ENCODE data around the gene ABHD5. TPM values are rescaled to one million over a fixed set of nuclear protein-coding genes. Genes with fewer than 3 reads are reported as not detected.

The ABHD5 gene
- total and polyA plus RNA-seq, 8 donors, result 8.4 to 14.1 (median 11.3) TPM

DNA sequence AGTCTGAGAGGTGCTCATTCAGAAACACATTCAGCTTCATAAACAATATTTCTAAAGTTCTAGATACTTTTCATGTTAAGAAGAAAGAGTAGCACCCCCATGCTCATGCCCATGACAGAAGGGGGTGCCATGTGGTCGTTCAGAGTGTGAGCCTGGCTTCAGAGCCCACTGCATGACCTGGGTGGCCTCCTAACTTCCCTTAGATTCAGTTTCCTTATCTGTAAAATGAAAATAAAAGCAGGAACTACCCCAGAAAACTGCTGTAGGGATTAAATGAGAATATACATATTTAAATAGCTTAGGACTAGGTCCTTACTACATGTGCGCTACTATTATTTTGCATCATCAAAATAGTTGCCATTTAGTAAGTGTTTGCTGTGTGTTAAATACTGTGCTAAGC, 69.2 kb downstream of the ABHD5 start:
- 59 to 66% methylated on average over 2 of the region's 2 CpGs for WGBS, 2 donors
- Histone ChIP-seq H3K4me1 (no peaks in the 10 kb centered on the region), H3K36me3 (no peaks in the 10 kb centered on the region), H3K27me3 (no peaks in the 10 kb centered on the region), H3K9me3 (no peaks in the 10 kb centered on the region), H3K27ac (no peak overlapping the region), H3K4me3 (no peak overlapping the region)
- FAIRE-seq (no peak), DNase-seq (no peak), ATAC-seq (no peak)
- TF ChIP-seq, protein P1, sequence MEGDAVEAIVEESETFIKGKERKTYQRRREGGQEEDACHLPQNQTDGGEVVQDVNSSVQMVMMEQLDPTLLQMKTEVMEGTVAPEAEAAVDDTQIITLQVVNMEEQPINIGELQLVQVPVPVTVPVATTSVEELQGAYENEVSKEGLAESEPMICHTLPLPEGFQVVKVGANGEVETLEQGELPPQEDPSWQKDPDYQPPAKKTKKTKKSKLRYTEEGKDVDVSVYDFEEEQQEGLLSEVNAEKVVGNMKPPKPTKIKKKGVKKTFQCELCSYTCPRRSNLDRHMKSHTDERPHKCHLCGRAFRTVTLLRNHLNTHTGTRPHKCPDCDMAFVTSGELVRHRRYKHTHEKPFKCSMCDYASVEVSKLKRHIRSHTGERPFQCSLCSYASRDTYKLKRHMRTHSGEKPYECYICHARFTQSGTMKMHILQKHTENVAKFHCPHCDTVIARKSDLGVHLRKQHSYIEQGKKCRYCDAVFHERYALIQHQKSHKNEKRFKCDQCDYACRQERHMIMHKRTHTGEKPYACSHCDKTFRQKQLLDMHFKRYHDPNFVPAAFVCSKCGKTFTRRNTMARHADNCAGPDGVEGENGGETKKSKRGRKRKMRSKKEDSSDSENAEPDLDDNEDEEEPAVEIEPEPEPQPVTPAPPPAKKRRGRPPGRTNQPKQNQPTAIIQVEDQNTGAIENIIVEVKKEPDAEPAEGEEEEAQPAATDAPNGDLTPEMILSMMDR (IDR thresholded peaks at IDR 0.05), result no peak
- intact Hi-C loops (cut with DNase I), result no loop called here

DNA sequence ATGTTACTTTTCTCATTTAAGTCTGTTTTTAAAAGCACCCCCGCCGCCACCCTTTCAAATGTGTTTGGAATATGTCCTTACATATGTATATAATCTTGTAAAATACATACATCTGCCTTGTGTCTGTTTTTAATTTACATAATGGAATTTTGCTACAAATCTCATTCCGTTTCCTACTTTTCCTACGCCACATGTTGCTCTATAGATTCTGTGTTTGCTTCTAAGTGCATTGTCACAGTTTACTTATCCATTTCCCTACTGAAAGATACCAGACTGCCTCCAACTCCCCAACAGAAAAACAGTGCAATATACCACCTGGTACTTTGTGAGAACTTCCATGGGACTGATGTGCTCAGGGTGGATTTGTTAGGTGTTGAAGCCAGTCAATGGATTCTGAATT, 70.2 kb downstream of the ABHD5 start:
- Histone ChIP-seq H3K36me3 (no peaks in the 10 kb centered on the region), H3K4me3 (no peak overlapping the region), H3K9me3 (no peaks in the 10 kb centered on the region), H3K4me1 (no peaks in the 10 kb centered on the region), H3K27ac (no peak overlapping the region), H3K27me3 (no peaks in the 10 kb centered on the region)
- FAIRE-seq, result no peak
- DNase-seq, result no peak
- no peak for ATAC-seq
- TF ChIP-seq, protein P1 (IDR thresholded peaks at IDR 0.05), result no peak
- 89 to 92% methylated on average over 4 of the region's 4 CpGs for WGBS, 2 donors
- intact Hi-C loops (cut with DNase I), result no loop called here

DNA sequence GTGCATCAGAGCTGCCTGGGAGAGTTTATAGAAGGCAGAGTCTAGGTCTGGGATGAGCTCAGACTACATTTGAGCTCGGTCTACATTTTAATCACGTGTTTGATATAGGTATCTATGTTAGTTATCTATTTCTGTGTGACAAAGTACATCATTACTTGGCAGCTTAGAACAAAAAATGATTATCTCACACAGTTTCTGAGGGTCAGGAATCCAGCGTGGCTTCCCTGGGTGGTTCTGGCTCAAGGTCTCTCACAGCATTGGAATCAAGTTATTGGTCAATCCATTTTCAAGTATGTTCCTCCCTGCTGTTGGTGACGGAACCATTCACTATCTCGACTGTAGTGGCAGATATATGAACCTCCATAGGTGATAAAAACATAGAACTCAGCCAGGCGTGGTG, 71.7 kb downstream of the ABHD5 start:
- TF ChIP-seq, protein P1 (IDR thresholded peaks at IDR 0.05), result no peak
- no peak for DNase-seq
- Histone ChIP-seq H3K4me1 (no peaks in the 10 kb centered on the region), H3K27ac (no peak overlapping the region), H3K9me3 (no peaks in the 10 kb centered on the region), H3K4me3 (no peak overlapping the region), H3K27me3 (no peaks in the 10 kb centered on the region), H3K36me3 (no peaks in the 10 kb centered on the region)
- intact Hi-C loops (cut with DNase I), result no loop called here
- ATAC-seq, result no peak
- no peak for FAIRE-seq
- 58 to 63% methylated on average over 6 of the region's 6 CpGs for WGBS, 2 donors

DNA sequence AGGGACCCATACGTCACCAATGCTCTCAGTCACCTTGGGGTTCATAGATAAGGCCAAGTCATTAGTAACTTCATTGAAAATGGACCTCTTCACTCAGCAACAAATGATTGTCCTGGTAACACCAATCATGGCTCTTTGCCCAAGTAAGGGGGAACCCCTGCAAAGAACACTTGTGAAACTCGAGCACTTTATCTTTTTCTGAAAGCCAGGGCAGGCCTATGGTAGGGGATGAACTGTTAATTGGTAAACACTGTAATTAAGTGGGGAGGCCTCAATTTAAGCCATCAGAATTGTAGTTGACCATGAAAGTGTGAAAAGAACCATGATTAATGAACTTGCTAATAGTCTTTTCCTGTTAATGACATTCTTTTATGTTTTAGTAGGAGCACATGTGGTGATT, 73.3 kb downstream of the ABHD5 start:
- no peaks in the 10 kb centered on the region for H3K36me3 ChIP-seq
- H3K27me3 ChIP-seq, result no peaks in the 10 kb centered on the region
- FAIRE-seq, result no peak
- TF ChIP-seq, protein P1 (IDR thresholded peaks at IDR 0.05), result no peak
- DNase-seq, result no peak
- no peak for ATAC-seq
- peaks cover 0 to 2% (median 0%) of the 10 kb centered on the region in 3 donors for H3K4me1 ChIP-seq
- intact Hi-C loops (cut with DNase I), result no loop called here
- no peak overlapping the region for H3K27ac ChIP-seq
- H3K9me3 ChIP-seq, result no peaks in the 10 kb centered on the region
- WGBS, 2 donors, result 62 to 66% methylated on average over 2 of the region's 2 CpGs
- H3K4me3 ChIP-seq, result no peak overlapping the region

DNA sequence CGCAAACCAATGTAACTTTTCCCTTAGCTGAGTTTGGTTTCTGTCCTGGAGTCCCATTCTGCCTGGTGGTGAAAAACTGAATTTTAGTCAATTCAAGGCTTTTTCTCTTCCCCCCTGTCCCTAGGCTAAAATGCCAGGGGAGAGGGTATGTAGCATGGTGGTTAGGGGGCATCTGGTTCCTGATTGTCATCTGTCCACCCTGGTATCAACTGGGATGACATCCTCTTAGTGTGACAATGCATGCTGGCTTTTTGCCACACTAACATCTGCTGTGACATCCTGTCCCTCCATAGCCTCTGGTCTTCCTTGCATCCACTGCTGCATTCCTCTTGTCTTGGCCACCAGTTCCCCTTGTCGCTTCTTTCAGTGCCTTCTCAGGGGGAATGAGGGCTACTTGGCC, 73.7 kb downstream of the ABHD5 start:
- Histone ChIP-seq H3K4me3 (no peak overlapping the region), H3K36me3 (no peaks in the 10 kb centered on the region), H3K27me3 (no peaks in the 10 kb centered on the region), H3K9me3 (no peaks in the 10 kb centered on the region), H3K27ac (no peak overlapping the region), H3K4me1 (peaks cover 0 to 3% (median 0%) of the 10 kb centered on the region in 3 donors)
- WGBS, 2 donors, result 82 to 98% methylated on average over 2 of the region's 2 CpGs
- DNase-seq (no peak), ATAC-seq (no peak), FAIRE-seq (no peak)
- intact Hi-C loops (cut with DNase I), result no loop called here
- TF ChIP-seq, protein P1 (IDR thresholded peaks at IDR 0.05), result no peak

Measured in pancreas (tissue), 10 donors.